NOMO-1 treated with DMSO at 0.1 percent for 48 hours (cell line): ENCODE data around the gene MYO1B.

Experiments
- DNase-seq: peaks from one replicate; lab custom pipeline; 2025; ENCODE audit not compliant: unreplicated experiment; lab: John Stamatoyannopoulos, UW

MYO1B gene

GRCh38 chr2:191355170-191355758 is 110.1 kb downstream of the MYO1B start:
- no peak for DNase-seq

DNA sequence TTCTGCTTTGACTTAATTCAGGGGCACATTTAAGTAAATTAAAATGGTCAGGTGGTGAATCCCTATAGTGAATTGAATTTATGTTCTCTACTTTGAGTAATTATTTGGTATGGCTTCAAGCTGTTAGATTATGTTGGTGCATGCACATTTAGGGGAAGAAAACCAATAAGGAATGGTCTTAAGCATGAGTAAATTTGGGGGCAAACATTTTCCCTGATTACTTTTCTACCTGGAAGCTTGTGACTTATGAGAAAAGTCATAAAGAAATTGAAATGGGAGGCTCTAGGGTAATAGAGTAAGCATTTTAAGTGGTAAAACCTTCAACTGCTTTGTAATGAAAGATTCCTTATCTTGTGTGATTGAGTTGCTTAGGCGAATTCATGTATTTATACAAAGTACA is 112.5 kb downstream of the MYO1B start:
- DNase-seq = no peak

- DNase-seq = no peak
These were observed 113.3 kb downstream of the MYO1B start for GRCh38 chr2:191358325-191359025.

DNA sequence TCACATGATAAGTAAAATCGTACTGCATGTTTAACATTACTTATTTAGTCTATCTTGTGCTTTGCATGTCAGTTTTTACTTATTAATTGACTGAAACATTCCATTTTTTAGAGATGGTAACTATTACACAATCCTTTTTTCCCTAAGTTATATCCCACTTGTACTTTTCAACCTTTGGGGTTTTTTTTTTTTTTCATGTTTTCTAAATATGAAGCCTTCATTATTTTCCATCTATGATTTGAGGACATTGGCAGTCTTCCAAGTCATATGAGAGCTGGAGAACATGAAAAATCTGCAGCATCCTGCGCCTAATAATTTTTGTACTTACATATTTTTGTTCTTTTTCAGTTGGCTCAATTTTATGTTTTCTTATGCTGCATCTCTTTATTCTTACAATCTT is 113.9 kb downstream of the MYO1B start:
- DNase-seq = no peak

GRCh38 chr2:191360918-191361317 is 115.7 kb downstream of the MYO1B start:
- DNase-seq = no peak

GRCh38 chr2:191362841-191363240 is 117.6 kb downstream of the MYO1B start:
- DNase-seq = no peak

GRCh38 chr2:191363267-191363666 is 118.1 kb downstream of the MYO1B start:
- DNase-seq = peak; percentile 54

DNA sequence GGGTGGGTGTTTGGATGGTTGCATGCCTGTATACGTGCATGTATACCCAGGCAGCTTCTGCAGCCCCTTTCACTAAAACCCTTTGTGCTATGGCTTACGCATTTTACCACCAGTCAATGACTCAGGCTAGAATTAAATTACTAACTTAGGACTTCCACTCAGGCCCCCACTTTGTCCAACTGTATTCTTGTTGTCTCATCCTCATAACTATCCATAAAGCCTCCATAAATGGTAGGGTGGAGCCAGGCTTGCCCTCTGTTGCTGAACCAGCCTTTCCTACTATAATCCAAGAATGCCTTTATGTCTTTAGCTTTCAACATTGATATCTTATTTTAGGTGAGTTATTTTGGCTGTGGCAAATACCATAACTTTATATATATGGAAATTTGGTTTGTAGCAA is 119.9 kb downstream of the MYO1B start:
- no peak for DNase-seq

GRCh38 chr2:191366199-191366598 is 121.0 kb downstream of the MYO1B start:
- DNase-seq = no peak

DNA sequence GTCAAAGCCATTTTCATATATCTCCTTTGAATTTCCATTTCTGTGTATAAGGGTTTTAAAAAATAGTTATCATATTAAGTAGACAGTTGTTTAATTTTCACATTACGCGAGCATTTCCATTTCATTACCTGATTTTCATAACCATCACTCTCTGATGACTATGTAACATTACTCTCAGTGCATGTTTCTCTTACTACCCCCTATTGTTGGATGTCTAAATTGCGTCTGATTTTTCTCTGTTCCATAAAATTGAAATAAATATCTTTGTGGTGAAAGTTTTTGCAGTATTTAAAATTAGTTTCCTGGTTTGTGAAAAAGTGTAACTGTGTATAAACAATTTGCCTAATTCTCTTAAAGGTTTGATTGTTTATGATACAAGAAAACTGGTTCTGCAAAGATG is 123.8 kb downstream of the MYO1B start:
- DNase-seq = no peak

DNA sequence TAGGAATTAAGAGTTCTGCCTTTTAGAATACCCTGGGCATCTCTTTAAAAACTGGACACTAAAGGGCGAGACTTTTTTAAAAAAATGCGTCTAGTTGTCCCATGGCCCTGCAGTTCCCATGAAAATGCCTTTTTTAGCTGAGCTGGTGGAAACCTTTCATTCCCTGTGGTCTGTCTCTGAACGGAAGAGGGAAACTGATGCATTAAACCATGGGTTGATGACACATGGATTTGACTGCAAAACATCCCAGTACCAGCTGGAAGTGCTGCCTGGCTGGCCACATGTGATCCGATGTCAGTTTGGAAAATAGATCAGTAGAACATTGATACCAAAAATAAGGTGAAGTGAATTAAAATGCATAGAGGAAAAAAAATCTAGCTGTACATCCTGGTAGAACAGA is 129.2 kb downstream of the MYO1B start:
- DNase-seq = no peak

GRCh38 chr2:191374939-191375338 is 129.7 kb downstream of the MYO1B start:
- no peak for DNase-seq

DNA sequence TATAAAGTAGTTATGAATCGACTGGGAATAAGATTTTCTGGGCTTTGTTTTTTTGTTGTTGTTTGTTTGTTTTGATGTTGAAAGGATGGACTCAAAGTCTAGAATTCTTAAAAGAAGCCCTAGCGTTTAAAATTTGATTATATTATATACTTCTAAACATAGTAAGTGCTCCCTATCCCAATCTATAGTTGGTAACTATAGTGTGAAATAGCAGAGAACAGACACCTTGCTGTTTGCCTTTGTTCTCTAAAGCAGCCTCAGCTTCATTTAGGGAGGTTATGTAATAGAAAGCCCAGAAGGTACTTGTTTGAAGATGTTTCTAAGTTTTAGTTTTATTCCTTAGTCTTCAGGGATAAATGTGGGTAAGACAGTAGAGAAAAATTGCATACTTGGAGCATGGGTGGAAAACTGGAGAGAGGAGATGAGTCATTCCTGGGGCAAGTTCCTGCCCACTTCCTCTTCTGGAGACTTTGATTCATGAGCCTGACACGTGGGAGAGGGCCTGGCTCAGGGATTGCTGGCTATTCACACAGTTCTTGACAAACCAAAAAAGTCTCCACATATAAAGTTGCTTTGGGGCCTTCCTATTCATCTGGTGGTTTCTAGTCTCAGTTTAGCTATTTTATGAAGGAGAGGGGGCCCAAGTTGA is 131.9 kb downstream of the MYO1B start:
- peak; percentile 88 for DNase-seq

DNA sequence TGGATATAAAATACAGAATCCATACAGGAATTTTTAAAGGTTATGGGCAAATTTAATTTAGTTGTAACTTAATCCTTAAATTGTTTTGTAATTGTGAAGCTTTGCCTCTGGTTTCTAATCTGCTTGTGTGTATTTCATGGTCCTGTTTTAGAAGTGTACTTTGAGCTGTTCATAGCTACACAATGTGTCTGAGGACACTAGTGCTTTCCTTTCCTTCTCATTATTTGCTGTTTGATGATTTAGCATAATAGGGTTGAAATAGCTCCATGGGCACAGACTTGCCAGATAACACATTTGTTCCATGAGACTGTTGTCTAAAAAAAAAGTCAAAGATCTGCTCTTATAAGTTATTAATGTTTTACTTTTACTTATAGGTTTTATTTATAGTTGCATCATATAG is 134.2 kb downstream of the MYO1B start:
- DNase-seq = no peak

GRCh38 chr2:191382801-191383200 is 137.6 kb downstream of the MYO1B start:
- DNase-seq = no peak

DNA sequence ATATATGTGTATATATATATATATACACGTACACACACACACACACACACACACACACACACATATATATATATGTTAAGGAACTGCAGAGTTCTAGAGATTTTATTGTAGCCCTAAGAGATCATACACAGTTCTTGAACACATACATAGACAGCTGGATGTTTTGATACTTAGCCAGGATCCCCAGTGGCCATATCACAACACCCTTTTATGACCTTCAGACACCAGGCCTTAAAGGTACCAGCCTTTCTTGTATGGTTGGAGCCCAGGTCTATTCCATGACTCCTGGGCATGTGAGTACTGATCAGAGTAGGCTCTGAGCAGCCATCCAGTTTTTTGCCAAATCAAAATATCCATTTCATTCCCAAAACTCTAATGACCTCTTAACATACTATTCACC is 138.3 kb downstream of the MYO1B start:
- no peak for DNase-seq

DNA sequence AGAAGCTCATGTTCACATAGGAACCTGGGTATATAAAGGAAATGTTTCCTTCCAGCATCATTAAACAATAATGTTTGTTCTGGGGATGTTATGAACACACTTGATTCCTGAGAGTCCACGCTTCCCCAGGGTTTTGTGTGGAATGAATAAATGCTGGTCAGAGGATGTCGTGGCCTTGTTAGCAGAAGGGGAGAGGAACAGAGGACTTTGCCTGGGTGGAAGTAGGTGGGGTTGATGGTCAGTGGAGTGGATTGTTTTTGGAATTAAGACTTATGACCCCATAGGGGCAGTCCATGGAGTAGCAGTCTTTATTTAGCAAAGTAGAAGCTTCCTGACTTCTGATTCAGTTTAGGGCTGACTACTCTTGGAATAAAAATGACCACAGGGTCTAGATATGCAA is 139.6 kb downstream of the MYO1B start:
- DNase-seq = no peak

GRCh38 chr2:191385416-191386160 is 140.4 kb downstream of the MYO1B start:
- peak; percentile 18 for DNase-seq

DNA sequence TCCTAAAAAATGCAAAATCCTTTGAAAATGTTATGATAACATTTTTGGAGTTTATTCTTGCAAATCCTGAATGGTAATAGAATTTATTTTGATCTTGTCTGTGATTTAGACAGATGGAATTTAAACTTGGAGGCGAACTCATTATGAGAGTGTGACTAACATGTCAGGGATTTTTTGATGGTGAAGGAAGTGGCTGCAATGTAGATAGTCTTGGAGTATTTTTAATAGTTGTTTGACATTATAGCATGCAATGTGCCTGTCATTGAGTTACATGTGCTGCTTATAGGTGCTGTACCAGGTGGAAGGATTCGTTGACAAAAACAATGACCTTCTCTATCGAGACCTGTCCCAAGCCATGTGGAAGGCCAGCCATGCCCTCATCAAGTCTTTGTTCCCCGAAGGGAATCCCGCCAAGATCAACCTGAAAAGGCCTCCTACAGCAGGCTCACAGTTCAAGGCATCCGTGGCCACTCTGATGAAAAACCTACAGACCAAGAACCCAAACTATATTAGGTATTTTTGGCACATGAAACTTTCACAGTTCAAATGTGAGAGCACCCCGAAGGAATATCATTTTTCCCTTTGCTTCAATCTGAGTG is 141.8 kb downstream of the MYO1B start:
- DNase-seq = no peak

GRCh38 chr2:191389288-191389687 is 144.1 kb downstream of the MYO1B start:
- DNase-seq = peak; percentile 41

GRCh38 chr2:191391171-191391570 is 146.0 kb downstream of the MYO1B start:
- no peak for DNase-seq
